Measurements from ENCODE around the gene LOXHD1. TPM values are rescaled to one million over a fixed set of nuclear protein-coding genes. Genes with fewer than 3 reads are reported as not detected.

LOXHD1 gene
- total RNA-seq, 3 donors from 2014 or later: 0.59 to 1.6 (median 0.80) TPM

DNA sequence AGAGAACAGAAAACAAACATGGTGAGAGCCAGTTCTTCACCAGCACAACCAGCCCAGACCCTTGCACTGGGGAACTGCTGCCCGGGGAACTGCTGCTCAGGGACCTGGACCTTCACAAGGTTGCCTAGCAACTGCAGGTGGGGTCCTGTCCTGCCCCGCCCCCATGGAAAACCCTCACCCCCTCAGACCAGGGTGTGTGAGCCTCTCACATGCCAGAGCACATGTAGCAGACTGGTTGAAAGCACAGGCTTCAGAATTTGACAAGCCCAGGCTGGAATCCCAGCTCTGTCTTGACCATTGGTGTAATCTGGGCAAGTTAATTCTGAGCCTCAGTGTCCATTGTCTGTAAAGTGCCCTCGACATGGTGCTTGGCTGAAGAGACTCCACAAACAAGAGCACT is 118.6 kb downstream of the LOXHD1 start:
- TF ChIP-seq, protein P1, sequence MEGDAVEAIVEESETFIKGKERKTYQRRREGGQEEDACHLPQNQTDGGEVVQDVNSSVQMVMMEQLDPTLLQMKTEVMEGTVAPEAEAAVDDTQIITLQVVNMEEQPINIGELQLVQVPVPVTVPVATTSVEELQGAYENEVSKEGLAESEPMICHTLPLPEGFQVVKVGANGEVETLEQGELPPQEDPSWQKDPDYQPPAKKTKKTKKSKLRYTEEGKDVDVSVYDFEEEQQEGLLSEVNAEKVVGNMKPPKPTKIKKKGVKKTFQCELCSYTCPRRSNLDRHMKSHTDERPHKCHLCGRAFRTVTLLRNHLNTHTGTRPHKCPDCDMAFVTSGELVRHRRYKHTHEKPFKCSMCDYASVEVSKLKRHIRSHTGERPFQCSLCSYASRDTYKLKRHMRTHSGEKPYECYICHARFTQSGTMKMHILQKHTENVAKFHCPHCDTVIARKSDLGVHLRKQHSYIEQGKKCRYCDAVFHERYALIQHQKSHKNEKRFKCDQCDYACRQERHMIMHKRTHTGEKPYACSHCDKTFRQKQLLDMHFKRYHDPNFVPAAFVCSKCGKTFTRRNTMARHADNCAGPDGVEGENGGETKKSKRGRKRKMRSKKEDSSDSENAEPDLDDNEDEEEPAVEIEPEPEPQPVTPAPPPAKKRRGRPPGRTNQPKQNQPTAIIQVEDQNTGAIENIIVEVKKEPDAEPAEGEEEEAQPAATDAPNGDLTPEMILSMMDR (IDR thresholded peaks at IDR 0.05): no peak
- TF ChIP-seq POLR2AphosphoS5 (IDR thresholded peaks at IDR 0.05) (no peak), POLR2A (IDR thresholded peaks at IDR 0.05) (no peak)
- intact Hi-C loops (cut with DNase I; ENCODE audit: low total_unique reads): no loop called here
- H3K27ac ChIP-seq: no peak overlapping the region
- H3K27me3 ChIP-seq: no peaks in the 10 kb centered on the region
- H3K4me3 ChIP-seq: no peak overlapping the region
- no peaks in the 10 kb centered on the region for H3K9me3 ChIP-seq
- no peaks in the 10 kb centered on the region for H3K36me3 ChIP-seq
- no peaks in the 10 kb centered on the region for H3K4me1 ChIP-seq
- DNase-seq (ENCODE audit: low spot score in 2 of 2): no peak

DNA sequence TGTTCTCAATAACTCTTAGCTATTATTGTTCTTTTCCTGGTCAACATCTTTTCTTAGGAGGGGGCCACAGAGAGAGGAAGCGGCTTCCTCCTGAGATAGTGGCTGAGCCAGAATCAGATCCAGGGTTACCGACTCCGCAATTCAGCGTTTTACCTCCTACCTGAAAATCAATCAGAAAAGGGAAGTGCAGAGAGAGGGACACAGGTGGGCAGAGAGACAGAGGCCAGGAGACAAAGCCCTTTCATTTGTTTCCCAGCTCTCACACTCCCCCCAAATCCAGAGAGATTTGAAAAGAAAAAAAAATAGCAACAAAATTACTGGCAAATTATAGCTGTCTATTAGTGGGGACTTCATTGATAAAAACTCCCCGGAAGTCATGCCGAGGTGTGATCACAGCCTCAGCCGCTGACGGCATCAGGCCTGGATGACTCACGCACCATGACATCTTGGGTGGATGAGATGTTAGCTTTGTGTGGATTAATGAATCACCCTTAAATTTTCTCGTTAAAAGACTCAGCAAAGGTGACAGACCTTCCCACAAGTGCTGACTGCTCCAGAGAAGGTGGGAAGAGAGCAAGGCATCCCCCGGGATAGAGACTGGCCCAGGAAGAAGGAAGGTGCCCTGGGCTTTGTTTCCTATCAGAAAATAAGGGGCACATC is 120.7 kb downstream of the LOXHD1 start:
- TF ChIP-seq POLR2A (IDR thresholded peaks at IDR 0.05) (no peak), POLR2AphosphoS5 (IDR thresholded peaks at IDR 0.05) (no peak)
- TF ChIP-seq, protein P1 (IDR thresholded peaks at IDR 0.05): no peak

DNA sequence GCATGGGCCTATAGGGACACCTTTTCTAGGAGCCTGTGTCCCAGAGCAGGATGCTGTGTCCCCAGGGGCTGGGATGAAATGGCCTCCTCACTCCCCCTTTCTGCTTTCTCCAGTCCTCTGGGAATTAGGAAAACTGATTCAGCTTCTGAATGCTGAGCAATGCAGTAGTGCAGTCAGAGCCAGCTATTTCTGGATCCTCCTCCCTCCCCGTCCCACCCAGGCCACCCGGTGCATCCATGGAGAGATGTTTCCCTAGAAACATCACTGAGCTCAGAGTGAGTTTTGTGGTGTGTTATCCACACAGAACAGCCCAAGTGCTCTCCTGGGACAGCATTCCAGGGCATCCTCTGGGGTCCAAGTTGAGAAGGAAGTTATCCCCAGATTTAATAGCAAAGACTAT is 125.5 kb downstream of the LOXHD1 start:
- Histone ChIP-seq H3K27me3 (no peaks in the 10 kb centered on the region), H3K27ac (no peak overlapping the region), H3K4me3 (no peak overlapping the region), H3K36me3 (no peaks in the 10 kb centered on the region), H3K9me3 (no peaks in the 10 kb centered on the region), H3K4me1 (no peaks in the 10 kb centered on the region)
- TF ChIP-seq POLR2AphosphoS5 (IDR thresholded peaks at IDR 0.05): no peak
- TF ChIP-seq POLR2A (IDR thresholded peaks at IDR 0.05): no peak
- TF ChIP-seq, protein P1 (IDR thresholded peaks at IDR 0.05): no peak
- DNase-seq (ENCODE audit: low spot score in 2 of 2): no peak
- intact Hi-C loops (cut with DNase I; ENCODE audit: low total_unique reads): loop anchor here (1.0 kb wide), 1 partner anchor 16 kb away; no protein-coding TSS in a partner anchor

More for the DNA sequence above, 120.7 kb downstream of the LOXHD1 start:
- Histone ChIP-seq H3K9me3 (no peaks in the 10 kb centered on the region), H3K36me3 (no peaks in the 10 kb centered on the region), H3K4me1 (no peaks in the 10 kb centered on the region), H3K4me3 (no peak overlapping the region), H3K27ac (no peak overlapping the region), H3K27me3 (no peaks in the 10 kb centered on the region)
- DNase-seq (ENCODE audit: low spot score in 2 of 2): no peak
- intact Hi-C loops (cut with DNase I; ENCODE audit: low total_unique reads): no loop called here

DNA sequence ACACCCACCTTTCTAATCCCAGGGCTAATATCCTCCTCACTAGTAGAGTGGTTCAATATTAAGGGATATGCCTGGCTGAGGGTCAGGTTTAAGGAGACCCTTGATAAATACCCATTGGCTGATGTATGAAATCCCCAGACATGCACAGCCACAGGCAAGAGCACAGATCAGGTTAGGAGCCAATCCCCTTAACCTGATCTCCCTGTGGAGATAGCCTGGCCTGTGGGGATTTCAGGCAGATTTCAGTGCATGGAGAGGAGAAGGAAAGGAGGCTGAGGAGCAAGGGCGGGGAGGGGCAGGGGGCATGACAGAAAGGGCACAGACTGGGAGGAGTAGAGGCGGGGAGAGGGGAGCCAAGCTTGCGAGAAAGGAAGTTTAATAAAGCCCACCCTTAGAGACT is 129.0 kb downstream of the LOXHD1 start:
- H3K9me3 ChIP-seq: no peaks in the 10 kb centered on the region
- H3K27ac ChIP-seq: no peak overlapping the region
- H3K4me1 ChIP-seq: no peaks in the 10 kb centered on the region
- no peaks in the 10 kb centered on the region for H3K27me3 ChIP-seq
- intact Hi-C loops (cut with DNase I; ENCODE audit: low total_unique reads): no loop called here
- DNase-seq (ENCODE audit: low spot score in 2 of 2): no peak
- H3K4me3 ChIP-seq: no peak overlapping the region
- no peaks in the 10 kb centered on the region for H3K36me3 ChIP-seq
- TF ChIP-seq POLR2A (IDR thresholded peaks at IDR 0.05): no peak
- no peak for TF ChIP-seq POLR2AphosphoS5 (IDR thresholded peaks at IDR 0.05)
- TF ChIP-seq, protein P1 (IDR thresholded peaks at IDR 0.05): no peak

DNA sequence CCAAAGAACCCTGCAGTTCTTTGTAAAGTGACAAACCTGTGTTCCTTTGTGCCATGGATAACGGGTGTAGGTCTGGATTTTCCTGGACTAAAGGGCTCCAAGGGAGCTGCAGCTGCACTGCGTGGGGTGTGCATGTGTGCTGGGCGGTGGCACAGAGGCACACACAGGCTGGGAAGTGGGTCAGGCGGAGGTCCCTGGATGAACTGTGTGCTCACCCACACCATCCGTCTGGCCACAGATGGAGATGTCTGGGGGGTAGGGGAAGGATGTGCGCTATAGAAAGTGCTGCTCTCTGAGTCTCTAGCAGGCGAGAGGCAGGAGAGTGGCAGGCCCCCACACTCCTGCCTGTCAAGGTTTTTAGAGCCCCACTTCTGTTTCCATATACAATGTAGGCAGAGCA is 137.2 kb downstream of the LOXHD1 start:
- intact Hi-C loops (cut with DNase I; ENCODE audit: low total_unique reads): no loop called here

More for the DNA sequence above, 137.2 kb downstream of the LOXHD1 start:
- H3K9me3 ChIP-seq: no peaks in the 10 kb centered on the region
- TF ChIP-seq POLR2A (IDR thresholded peaks at IDR 0.05) (no peak), POLR2AphosphoS5 (IDR thresholded peaks at IDR 0.05) (no peak)
- TF ChIP-seq, protein P1 (IDR thresholded peaks at IDR 0.05): no peak
- no peaks in the 10 kb centered on the region for H3K27me3 ChIP-seq
- DNase-seq (ENCODE audit: low spot score in 2 of 2): no peak
- H3K27ac ChIP-seq: no peak overlapping the region
- H3K4me1 ChIP-seq: no peaks in the 10 kb centered on the region
- no peaks in the 10 kb centered on the region for H3K36me3 ChIP-seq
- no peak overlapping the region for H3K4me3 ChIP-seq
